ENCODE data around the gene CLDN6. TPM values are rescaled to one million over a fixed set of nuclear protein-coding genes. Genes with fewer than 3 reads are reported as not detected.
A peak's percentile ranks its signal among the peaks of the same experiment; 100 is the strongest.

The CLDN6 gene
- total RNA-seq, 1 experiment from 2014 or later: 743 TPM

GRCh38 chr16:2968368-2968737, 49.6 kb downstream of the CLDN6 start:
- no peak for DNase-seq
- Histone ChIP-seq H3K27ac (ENCODE audit: insufficient read length, low read depth, low read length) (no peak overlapping the region), H3K56ac (ENCODE audit: insufficient read length, low read depth, low read length) (no peak overlapping the region), H4K20me1 (ENCODE audit: control insufficient read depth, insufficient read depth, insufficient read length) (peaks cover 3% of the 10 kb centered on the region), H3T11ph (ENCODE audit: low read length) (no peak overlapping the region), H2BK12ac (ENCODE audit: insufficient read length, low read depth, low read length) (no peak overlapping the region), H3K23me2 (ENCODE audit: insufficient read length, low read depth, low read length, poor library complexity, severe bottlenecking) (peaks cover 15% of the 10 kb centered on the region), H4K8ac (replicated peaks; ENCODE audit: insufficient read length, low read depth, low read length) (no peak overlapping the region), H3K79me2 (ENCODE audit: insufficient read depth, low read length) (no peaks in the 10 kb centered on the region), H3K27me3 (ENCODE audit: insufficient read depth, low read length) (no peaks in the 10 kb centered on the region), H2BK120ac (ENCODE audit: low read depth, low read length, poor library complexity, severe bottlenecking) (no peak overlapping the region), H3K4me2 (ENCODE audit: insufficient read depth, insufficient read length, low read length) (peak overlapping the region; percentile 58), H3K79me1 (ENCODE audit: insufficient read depth, low read depth, low read length, poor library complexity, severe bottlenecking) (no peaks in the 10 kb centered on the region), H2AFZ (ENCODE audit: low read length) (no peak overlapping the region), H4K91ac (ENCODE audit: insufficient read length, low read depth, low read length) (no peak overlapping the region), H2AK5ac (ENCODE audit: insufficient read length, low read length) (no peak overlapping the region), H3K14ac (ENCODE audit: insufficient read depth, low read length) (no peak overlapping the region; the same call in 1 of the 2 replicates), H3K9ac (ENCODE audit: extremely low read depth, insufficient read length, low read length) (no peak overlapping the region), H3K23ac (ENCODE audit: insufficient read length, low read depth, low read length) (no peak overlapping the region), H3K9me3 (ENCODE audit: control insufficient read depth, low read depth, low read length) (no peaks in the 10 kb centered on the region), H3K18ac (ENCODE audit: insufficient read length, low read depth, low read length) (no peak overlapping the region), H3K4me1 (ENCODE audit: insufficient read depth, low read length) (no peaks in the 10 kb centered on the region), H4K5ac (ENCODE audit: insufficient read length, low read depth, low read length) (no peak overlapping the region), H2BK15ac (ENCODE audit: low read depth, low read length) (no peak overlapping the region), H3K4ac (ENCODE audit: low read depth, low read length) (no peak overlapping the region), H2BK5ac (ENCODE audit: insufficient read length, low read length) (no peak overlapping the region), H2BK20ac (ENCODE audit: low read depth, low read length, poor library complexity, severe bottlenecking) (no peak overlapping the region)
- H3K27me3 Mint-ChIP-seq (ENCODE audit: low read depth): peaks cover 23% of the 10 kb centered on the region
- no CpG with 5 or more reads among the region's 18 CpGs for WGBS (ENCODE audit: extremely low coverage, insufficient read length, low lambda C conversion rate)
- peaks cover 20 to 24% of the 10 kb centered on the region in 2 experiments for H3K4me1 Mint-ChIP-seq
- no peaks in the 10 kb centered on the region for H3K9me3 Mint-ChIP-seq
- no peak for TF ChIP-seq CTCF (conservative IDR thresholded peaks at IDR 0.05)
- H3K4me3 Mint-ChIP-seq: peak overlapping the region; percentile 64 to 77
- H3K27ac Mint-ChIP-seq: peak overlapping the region in 2 of 3 experiments; percentile 31 to 90; a peak in 2 of 7 replicates
- peaks cover 4 to 17% (median 16%) of the 10 kb centered on the region in 3 experiments; a peak in 6 of 7 replicates for H3K36me3 Mint-ChIP-seq (ENCODE audit: insufficient read depth in 1 of 3, low read depth in 3 of 3)

All from H9 (cell line).